DOHH2 (cell line): Measurements from ENCODE around the gene FBXW4.

Experiments used
- CTCF ChIP-seq: fragments of 200-600 bp; sonication (generic); IDR thresholded peaks from one replicate; pipeline ENCODE4 v1.5.1; 2014; ENCODE audit warnings: antibody characterized with exemption, mild to moderate bottlenecking, low read depth, low read length; ENCODE audit not compliant: poor library complexity, severe bottlenecking
- EZH2phosphoT487 ChIP-seq: fragments of 200-600 bp; sonication (generic); IDR thresholded peaks from 2 replicates; pipeline ENCODE4 v1.6.1; 2017; ENCODE audit warnings: borderline replicate concordance, mild to moderate bottlenecking, antibody characterized with exemption, low read length, moderate library complexity, mixed read lengths

- TF ChIP-seq CTCF (no peak), EZH2phosphoT487 (no peak)
These were observed 18.0 kb upstream of the FBXW4 start for GRCh38 chr10:101712997-101713396.
